HepG2 (cell line): ENCODE data around the gene MRPL10. TPM values are rescaled to one million over a fixed set of nuclear protein-coding genes. Genes with fewer than 3 reads are reported as not detected.

Source experiments
- ZNF510 ChIP-seq: sonication (generic); formaldehyde crosslinking; IDR thresholded peaks from 2 replicates; pipeline ENCODE4 v1.4.0; 2020; ENCODE audit warnings: low read depth, mild to moderate bottlenecking, missing genetic modification reagents
- polyA plus RNA-seq, 8 experiments: library from polyadenylated mRNA; depleted of rRNA in 3 of 8; stranded (reverse) in 7 of 8; unstranded in 1 of 8; fragments of >200 nt; fragmentation: Illumina TruSeq in 4 of 8; extraction: Trizol in 4 of 8; gene quantifications; 2 replicates each; pipeline versions ENCODE4 v1.2.1 to v1.2.3, GENCODE V29; 2011 to 2016; ENCODE audit warnings: low read depth in 4 of 8, missing spikeins in 1 of 8, mixed read lengths in 1 of 8; ENCODE audit not compliant: insufficient read depth in 1 of 8
- total RNA-seq, 5 experiments: library from RNA; depleted of rRNA; stranded (reverse); fragments of >200 nt; fragmentation: Illumina TruSeq; extraction: Trizol; gene quantifications; 2 replicates each; pipeline ENCODE4 v1.2.3, GENCODE V29; 2016; ENCODE audit warnings: low read depth in 1 of 5
- TF ChIP-seq, protein P1 (sequence below): sonication (generic); formaldehyde crosslinking; IDR thresholded peaks from 2 replicates; pipeline ENCODE4 v1.5.1; 2020; ENCODE audit warnings: mild to moderate bottlenecking, missing genetic modification reagents, borderline replicate concordance
- TF ChIP-seq, protein P2 (sequence below): IDR thresholded peaks from 2 replicates; pipeline ENCODE4 v1.6.1; 2016; ENCODE audit warnings: mild to moderate bottlenecking, missing biosample characterization, missing genetic modification reagents

Gene MRPL10
- total and polyA plus RNA-seq, 2 of the 13 experiments (the other 11 are each of a cell fraction or from before 2014, with no cell fraction given), result 56.7 to 149 TPM

DNA sequence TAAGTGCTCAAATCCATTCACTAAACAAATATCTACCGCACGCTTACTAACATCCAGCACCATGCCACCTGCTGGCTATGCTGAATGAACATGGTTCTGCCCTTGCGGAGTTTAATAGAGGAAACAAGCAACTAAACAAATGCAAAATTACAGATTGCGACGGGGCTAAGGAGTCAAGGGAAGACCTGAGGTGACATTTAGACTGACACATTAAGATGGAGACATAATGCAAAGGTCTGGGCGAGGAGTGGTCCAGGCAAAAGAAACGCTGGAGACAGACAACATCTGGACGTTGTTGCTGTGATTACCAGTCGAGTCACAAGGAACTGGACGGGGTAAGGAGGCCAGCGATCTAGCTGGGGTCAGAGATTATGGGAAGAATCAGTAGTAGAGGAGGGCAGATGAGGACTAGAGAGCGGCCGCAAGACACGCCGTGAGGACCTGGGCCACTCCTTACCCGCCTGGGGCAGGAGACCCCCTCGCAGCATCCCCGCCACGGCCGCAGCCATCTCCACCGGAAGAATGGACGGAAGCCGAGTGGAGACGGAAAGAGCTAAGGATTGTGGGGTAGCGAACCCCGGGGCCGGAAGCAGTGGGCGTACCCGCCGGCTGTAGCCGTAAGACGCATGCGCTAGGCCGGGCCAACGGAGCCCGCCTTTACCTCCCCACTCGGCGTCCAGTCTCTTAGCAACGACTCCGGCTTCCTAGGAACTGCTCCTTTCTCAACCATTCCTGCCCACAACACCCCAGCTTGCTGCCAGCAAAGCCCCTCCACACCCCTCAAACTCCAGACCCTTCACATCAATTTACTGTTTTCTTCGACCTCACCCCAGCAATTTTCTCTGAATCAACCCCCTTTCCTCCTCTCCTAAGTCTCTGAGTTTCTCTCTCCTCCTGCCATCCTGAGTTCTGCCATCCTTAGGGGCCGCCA, at the start of gene MRPL10, which contains the start of gene LRRC46 (continued):
- TF ChIP-seq, protein P1, sequence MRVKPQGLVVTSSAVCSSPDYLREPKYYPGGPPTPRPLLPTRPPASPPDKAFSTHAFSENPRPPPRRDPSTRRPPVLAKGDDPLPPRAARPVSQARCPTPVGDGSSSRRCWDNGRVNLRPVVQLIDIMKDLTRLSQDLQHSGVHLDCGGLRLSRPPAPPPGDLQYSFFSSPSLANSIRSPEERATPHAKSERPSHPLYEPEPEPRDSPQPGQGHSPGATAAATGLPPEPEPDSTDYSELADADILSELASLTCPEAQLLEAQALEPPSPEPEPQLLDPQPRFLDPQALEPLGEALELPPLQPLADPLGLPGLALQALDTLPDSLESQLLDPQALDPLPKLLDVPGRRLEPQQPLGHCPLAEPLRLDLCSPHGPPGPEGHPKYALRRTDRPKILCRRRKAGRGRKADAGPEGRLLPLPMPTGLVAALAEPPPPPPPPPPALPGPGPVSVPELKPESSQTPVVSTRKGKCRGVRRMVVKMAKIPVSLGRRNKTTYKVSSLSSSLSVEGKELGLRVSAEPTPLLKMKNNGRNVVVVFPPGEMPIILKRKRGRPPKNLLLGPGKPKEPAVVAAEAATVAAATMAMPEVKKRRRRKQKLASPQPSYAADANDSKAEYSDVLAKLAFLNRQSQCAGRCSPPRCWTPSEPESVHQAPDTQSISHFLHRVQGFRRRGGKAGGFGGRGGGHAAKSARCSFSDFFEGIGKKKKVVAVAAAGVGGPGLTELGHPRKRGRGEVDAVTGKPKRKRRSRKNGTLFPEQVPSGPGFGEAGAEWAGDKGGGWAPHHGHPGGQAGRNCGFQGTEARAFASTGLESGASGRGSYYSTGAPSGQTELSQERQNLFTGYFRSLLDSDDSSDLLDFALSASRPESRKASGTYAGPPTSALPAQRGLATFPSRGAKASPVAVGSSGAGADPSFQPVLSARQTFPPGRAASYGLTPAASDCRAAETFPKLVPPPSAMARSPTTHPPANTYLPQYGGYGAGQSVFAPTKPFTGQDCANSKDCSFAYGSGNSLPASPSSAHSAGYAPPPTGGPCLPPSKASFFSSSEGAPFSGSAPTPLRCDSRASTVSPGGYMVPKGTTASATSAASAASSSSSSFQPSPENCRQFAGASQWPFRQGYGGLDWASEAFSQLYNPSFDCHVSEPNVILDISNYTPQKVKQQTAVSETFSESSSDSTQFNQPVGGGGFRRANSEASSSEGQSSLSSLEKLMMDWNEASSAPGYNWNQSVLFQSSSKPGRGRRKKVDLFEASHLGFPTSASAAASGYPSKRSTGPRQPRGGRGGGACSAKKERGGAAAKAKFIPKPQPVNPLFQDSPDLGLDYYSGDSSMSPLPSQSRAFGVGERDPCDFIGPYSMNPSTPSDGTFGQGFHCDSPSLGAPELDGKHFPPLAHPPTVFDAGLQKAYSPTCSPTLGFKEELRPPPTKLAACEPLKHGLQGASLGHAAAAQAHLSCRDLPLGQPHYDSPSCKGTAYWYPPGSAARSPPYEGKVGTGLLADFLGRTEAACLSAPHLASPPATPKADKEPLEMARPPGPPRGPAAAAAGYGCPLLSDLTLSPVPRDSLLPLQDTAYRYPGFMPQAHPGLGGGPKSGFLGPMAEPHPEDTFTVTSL (CRISPR knock-in tag), result no peak
- TF ChIP-seq, protein P2, sequence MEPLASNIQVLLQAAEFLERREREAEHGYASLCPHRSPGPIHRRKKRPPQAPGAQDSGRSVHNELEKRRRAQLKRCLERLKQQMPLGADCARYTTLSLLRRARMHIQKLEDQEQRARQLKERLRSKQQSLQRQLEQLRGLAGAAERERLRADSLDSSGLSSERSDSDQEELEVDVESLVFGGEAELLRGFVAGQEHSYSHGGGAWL (CRISPR knock-in tag), result peak; percentile 87
- TF ChIP-seq ZNF510, result no peak
